MG63 (cell line): ENCODE measurements around the gene ZNF354C. TPM values are rescaled to one million over a fixed set of nuclear protein-coding genes. Genes with fewer than 3 reads are reported as not detected.

Experiments used
- DNase-seq: peaks from one replicate; pipeline ENCODE4 v3.0.0-alpha.2; 2020
- H3K27me3 ChIP-seq: fragments of 250-450 bp; sonication (Bioruptor Pico); 2 replicates; pipeline ENCODE4 v1.5.1; 2020; ENCODE audit warnings: mild to moderate bottlenecking, moderate library complexity
- H3K36me3 ChIP-seq: fragments of 250-450 bp; sonication (Bioruptor Pico); 2 replicates; pipeline ENCODE4 v1.5.1; 2020; ENCODE audit warnings: mild to moderate bottlenecking, moderate library complexity
- H3K4me3 ChIP-seq: fragments of 250-450 bp; sonication (Bioruptor Pico); 2 replicates; pipeline ENCODE4 v1.5.1; 2020; ENCODE audit warnings: mild to moderate bottlenecking, moderate library complexity
- H3K9me3 ChIP-seq: fragments of 250-450 bp; sonication (Bioruptor Pico); 2 replicates; pipeline ENCODE4 v1.5.1; 2020; ENCODE audit warnings: mild to moderate bottlenecking, moderate library complexity
- total RNA-seq: library from RNA; depleted of rRNA; stranded (reverse); fragments of >200 nt; shearing (Covaris generic); gene quantifications from 2 replicates; pipeline ENCODE4 v1.2.3, GENCODE V29; 2014; ENCODE audit warnings: low replicate concordance

ZNF354C gene
- total RNA-seq, 1 experiment from 2014 or later: 2.6 TPM

GRCh38 chr5:179111267-179112207 is 51.4 kb downstream of the ZNF354C start:
- Histone ChIP-seq H3K9me3 (peaks cover 23% of the 10 kb centered on the region), H3K4me3 (no peak overlapping the region)

GRCh38 chr5:179112469-179113142 is 52.4 kb downstream of the ZNF354C start:
- Histone ChIP-seq H3K4me3 (no peak overlapping the region), H3K27me3 (no peaks in the 10 kb centered on the region), H3K9me3 (peaks cover 18% of the 10 kb centered on the region), H3K36me3 (peaks cover 67% of the 10 kb centered on the region)
- no peak for DNase-seq

More at GRCh38 chr5:179111267-179112207, 51.4 kb downstream of the ZNF354C start:
- H3K36me3 ChIP-seq: peaks cover 58% of the 10 kb centered on the region
- no peak for DNase-seq
- H3K27me3 ChIP-seq: no peaks in the 10 kb centered on the region

- Histone ChIP-seq H3K36me3 (peaks cover 71% of the 10 kb centered on the region), H3K27me3 (no peaks in the 10 kb centered on the region), H3K4me3 (no peak overlapping the region), H3K9me3 (peaks cover 16% of the 10 kb centered on the region)
- no peak for DNase-seq
Observed at GRCh38 chr5:179113143-179113530, 53.0 kb downstream of the ZNF354C start.

DNA sequence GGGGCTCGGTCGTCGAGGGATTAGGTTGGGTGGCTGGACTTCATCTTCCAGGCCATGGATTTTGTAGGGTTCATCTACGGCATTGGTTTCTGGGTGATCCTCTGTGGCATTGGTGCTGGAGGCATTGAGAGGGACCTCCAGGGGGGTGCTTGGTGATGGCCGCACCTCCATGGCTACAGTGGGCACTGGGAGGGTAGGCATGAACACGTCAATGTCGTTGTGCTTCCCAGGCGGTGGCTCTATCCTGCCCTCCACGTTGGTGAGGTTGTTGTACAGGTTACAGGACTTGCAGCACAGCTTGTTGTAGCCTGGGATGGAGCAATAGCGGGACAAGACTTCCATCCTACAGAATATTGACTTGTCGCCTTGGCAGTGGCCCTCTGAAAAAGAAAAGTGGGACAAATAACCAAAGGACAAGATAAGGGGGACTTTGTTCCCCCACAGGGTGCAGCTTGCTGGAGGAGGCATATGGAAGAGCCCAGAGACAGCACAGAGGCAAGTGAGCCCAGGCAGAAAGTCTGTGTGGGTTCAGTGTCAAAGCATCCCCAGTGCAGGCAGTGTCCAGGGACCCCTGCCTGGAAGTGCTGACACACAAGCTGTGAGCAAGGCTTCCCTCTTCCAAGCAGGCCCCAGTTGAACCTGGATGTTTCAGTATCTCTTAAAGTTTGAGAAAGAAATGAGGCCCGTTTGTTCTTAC is 53.9 kb downstream of the ZNF354C start:
- Histone ChIP-seq H3K9me3 (peaks cover 10% of the 10 kb centered on the region), H3K27me3 (no peaks in the 10 kb centered on the region), H3K4me3 (no peak overlapping the region), H3K36me3 (peaks cover 78% of the 10 kb centered on the region)
- no peak for DNase-seq

GRCh38 chr5:179114756-179115155 is 54.6 kb downstream of the ZNF354C start:
- peaks cover 84% of the 10 kb centered on the region for H3K36me3 ChIP-seq
- peaks cover 10% of the 10 kb centered on the region for H3K9me3 ChIP-seq
- no peak overlapping the region for H3K4me3 ChIP-seq
- no peak for DNase-seq
- no peaks in the 10 kb centered on the region for H3K27me3 ChIP-seq

DNA sequence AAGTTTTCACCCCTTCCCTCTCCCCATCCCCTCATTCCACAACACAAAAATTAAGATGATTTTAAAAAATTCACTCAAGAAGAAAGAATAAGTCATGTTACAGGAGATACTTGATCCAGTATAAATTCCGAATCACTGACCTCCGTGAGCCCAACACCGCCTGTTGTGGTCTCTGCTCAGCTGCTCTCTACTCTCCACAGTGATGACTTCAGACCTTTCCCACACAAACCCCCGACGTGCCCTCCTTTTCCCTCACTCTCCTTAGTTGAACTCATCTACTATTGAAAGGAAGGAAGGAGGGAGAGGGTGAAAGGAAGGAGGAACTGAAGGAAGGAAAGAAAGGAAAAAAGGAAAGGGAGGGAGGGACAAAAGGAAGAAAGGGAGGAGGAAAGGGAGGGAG is 55.1 kb downstream of the ZNF354C start:
- H3K9me3 ChIP-seq: peaks cover 10% of the 10 kb centered on the region
- DNase-seq: no peak
- H3K4me3 ChIP-seq: no peak overlapping the region
- no peaks in the 10 kb centered on the region for H3K27me3 ChIP-seq
- H3K36me3 ChIP-seq: peaks cover 89% of the 10 kb centered on the region

DNA sequence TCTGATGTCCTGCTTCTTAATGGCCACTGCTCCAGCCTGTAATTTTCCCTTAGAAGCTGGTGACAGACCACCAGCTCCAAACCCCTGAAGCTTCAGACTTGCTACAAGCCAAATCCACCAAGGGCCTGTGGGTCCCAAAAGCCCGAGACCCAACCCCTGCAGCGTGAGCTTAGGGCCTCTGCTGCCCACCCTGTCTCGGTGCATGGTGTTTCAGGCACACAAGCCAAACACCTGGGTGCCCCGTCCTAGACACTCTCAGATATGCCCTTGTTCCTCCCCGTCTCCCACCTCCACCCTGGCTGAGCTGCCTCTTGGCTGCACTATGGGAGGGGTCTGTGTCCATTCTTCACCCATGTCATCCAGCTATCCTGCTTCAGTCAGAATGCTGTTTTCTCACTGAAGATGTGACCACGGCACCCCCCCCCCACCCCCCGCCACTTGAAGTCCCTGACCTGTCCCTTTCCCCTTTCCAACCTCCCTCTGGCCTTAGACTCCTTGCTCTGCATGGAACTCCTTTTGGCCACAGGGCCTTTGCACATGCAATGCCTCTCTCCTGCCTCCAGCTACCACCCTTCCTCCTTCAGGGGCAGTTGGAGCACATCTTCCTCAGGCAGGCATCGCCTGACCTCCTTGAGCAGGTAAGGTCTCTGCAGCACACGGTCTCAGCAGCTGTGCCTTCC is 55.8 kb downstream of the ZNF354C start:
- Histone ChIP-seq H3K27me3 (no peaks in the 10 kb centered on the region), H3K9me3 (peaks cover 10% of the 10 kb centered on the region), H3K36me3 (peaks cover 88% of the 10 kb centered on the region), H3K4me3 (no peak overlapping the region)
- no peak for DNase-seq

- DNase-seq: no peak
- no peak overlapping the region for H3K4me3 ChIP-seq
- H3K27me3 ChIP-seq: no peaks in the 10 kb centered on the region
- peaks cover 10% of the 10 kb centered on the region for H3K9me3 ChIP-seq
- H3K36me3 ChIP-seq: peaks cover 93% of the 10 kb centered on the region
Observed at GRCh38 chr5:179118338-179118737, 58.2 kb downstream of the ZNF354C start.

GRCh38 chr5:179118756-179119414 is 58.7 kb downstream of the ZNF354C start:
- peaks cover 10% of the 10 kb centered on the region for H3K9me3 ChIP-seq
- H3K36me3 ChIP-seq: peaks cover 93% of the 10 kb centered on the region
- no peaks in the 10 kb centered on the region for H3K27me3 ChIP-seq
- DNase-seq: no peak
- H3K4me3 ChIP-seq: no peak overlapping the region

GRCh38 chr5:179119415-179120170 is 59.4 kb downstream of the ZNF354C start:
- H3K9me3 ChIP-seq: peaks cover 9% of the 10 kb centered on the region
- H3K4me3 ChIP-seq: no peak overlapping the region
- H3K36me3 ChIP-seq: peaks cover 93% of the 10 kb centered on the region
- no peak for DNase-seq
- H3K27me3 ChIP-seq: no peaks in the 10 kb centered on the region

DNA sequence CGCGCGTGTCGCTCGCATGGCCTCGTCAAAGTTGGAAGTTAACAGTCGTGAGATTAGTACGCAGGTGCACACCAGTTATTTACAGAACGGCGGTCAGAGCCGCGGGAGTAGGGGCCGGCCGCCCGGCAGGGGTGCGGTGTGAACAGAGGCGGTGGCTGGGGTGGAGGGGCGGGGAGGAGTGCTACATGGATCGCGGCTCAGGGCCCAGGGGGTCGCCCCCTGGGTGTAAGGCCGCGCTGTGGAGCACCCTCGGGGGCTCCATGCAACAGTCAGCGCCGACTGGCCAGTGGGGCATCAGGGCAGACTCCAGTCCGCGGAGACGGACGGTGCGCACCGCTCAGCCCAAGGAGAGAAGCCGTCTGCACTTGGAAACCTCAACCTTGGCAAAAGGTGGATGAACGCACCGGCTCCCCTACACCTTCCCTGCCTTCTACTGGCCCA is 60.3 kb downstream of the ZNF354C start:
- no peak for DNase-seq
- Histone ChIP-seq H3K36me3 (peaks cover 93% of the 10 kb centered on the region), H3K4me3 (no peak overlapping the region), H3K27me3 (no peaks in the 10 kb centered on the region), H3K9me3 (peaks cover 4% of the 10 kb centered on the region)

DNA sequence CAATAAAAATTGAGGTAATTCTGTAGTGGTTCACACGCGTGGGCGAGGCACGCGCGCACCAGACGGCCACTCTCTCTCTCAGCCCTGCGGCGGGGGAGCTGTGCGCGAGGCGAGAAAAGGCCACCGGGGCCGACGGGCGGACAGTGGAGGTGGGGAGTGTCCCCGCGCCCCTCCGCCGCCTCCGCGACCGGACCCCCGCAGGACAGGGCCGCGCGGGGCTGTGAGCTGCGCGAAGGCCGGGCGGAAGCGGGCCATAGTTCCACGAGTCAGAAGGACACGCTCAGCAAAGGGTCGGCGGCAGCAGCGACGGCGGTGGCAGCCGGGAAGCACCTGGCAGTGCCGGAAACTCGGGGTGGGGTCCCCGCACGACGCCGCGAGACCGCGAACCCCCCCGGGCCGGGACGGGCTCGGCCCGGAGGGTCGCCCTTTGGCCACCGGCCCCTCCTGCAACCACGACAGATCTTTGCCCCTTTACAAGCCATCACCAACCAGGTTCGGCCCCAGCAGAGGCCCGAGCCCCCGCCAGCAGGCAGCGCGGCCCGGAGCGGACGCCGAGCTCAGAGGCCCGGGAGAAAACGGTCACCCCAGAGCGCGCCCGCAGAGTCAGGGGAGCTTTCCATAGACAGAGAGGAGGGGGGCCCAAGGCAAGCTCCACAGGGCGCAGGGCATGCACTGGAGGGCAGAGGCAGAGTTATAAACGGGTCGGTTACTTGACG is 60.9 kb downstream of the ZNF354C start:
- peaks cover 93% of the 10 kb centered on the region for H3K36me3 ChIP-seq
- H3K4me3 ChIP-seq: no peak overlapping the region
- no peak for DNase-seq
- H3K27me3 ChIP-seq: no peaks in the 10 kb centered on the region
- H3K9me3 ChIP-seq: peaks cover 2% of the 10 kb centered on the region; the same call in 1 of the 2 replicates

DNA sequence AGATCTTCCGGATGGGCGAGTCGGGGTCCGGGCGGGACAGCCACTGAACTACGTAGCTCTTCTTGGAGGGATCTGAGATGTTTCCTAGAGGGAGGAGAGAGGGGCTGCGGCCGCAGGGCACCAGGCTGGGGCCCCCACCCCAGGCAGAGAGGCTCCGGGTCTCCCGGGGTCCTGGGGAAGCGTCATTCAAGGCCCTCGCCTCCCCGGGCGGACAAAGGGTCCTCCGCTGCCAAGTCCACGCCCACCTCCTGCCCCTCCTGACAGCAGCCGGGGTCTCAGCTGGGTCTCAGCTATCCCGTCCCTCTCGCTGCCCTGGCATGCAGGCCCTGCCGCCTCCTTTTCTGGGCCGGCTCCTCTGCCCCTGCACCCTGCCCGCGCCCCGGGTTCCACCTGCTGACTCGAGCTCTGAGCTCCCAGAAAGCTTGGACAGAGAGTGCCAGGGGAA is 61.5 kb downstream of the ZNF354C start:
- Histone ChIP-seq H3K27me3 (no peaks in the 10 kb centered on the region), H3K36me3 (peaks cover 93% of the 10 kb centered on the region), H3K4me3 (no peak overlapping the region), H3K9me3 (peaks cover under 1% of the 10 kb centered on the region; the same call in 1 of the 2 replicates)
- DNase-seq: no peak

GRCh38 chr5:179122411-179123108 is 62.4 kb downstream of the ZNF354C start:
- H3K27me3 ChIP-seq: no peaks in the 10 kb centered on the region
- no peaks in the 10 kb centered on the region for H3K9me3 ChIP-seq
- peaks cover 94% of the 10 kb centered on the region for H3K36me3 ChIP-seq
- DNase-seq: no peak
- H3K4me3 ChIP-seq: no peak overlapping the region
